Ammon's horn (tissue), 1 donor: ENCODE measurements around the gene FRRS1L.
A peak's percentile ranks its signal among the peaks of the same experiment; 100 is the strongest.
"Not testable (repeated sequence)": the region's sequence is repeated elsewhere in the genome, so short reads cannot be mapped to it uniquely, and the experiment has no call there.

Experiments
- DNase-seq: peaks from one replicate; pipeline ENCODE4 v3.0.0-alpha.2; 2016; ENCODE audit warnings: low spot score

The FRRS1L gene

GRCh38 chr9:109132567-109133021, 34.5 kb downstream of the FRRS1L start:
- DNase-seq, result no peak

GRCh38 chr9:109129470-109130197, 37.4 kb downstream of the FRRS1L start:
- DNase-seq, result no peak

DNA sequence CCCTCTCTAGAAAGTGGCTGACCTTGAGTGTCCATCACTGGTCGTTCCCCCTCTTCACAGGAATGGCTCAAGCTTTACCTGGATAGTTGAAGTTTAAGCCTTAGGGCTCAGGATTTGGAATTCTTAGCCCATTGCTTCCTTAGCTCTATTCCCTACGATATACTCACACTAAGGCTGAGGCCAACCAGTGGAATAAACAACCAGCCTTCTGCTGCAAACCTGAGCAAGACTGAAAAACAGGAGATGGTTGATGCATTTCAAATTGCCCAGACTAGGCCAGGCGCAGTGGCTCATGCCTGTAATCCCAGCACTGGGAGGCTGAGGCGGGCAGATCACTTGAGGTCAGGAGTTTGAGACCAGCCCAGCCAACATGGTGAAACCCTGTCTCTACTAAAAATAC, 40.4 kb downstream of the FRRS1L start:
- DNase-seq, result not testable (repeated sequence)

- DNase-seq, result no peak
Measured at GRCh38 chr9:109124121-109124520, 42.9 kb downstream of the FRRS1L start.

DNA sequence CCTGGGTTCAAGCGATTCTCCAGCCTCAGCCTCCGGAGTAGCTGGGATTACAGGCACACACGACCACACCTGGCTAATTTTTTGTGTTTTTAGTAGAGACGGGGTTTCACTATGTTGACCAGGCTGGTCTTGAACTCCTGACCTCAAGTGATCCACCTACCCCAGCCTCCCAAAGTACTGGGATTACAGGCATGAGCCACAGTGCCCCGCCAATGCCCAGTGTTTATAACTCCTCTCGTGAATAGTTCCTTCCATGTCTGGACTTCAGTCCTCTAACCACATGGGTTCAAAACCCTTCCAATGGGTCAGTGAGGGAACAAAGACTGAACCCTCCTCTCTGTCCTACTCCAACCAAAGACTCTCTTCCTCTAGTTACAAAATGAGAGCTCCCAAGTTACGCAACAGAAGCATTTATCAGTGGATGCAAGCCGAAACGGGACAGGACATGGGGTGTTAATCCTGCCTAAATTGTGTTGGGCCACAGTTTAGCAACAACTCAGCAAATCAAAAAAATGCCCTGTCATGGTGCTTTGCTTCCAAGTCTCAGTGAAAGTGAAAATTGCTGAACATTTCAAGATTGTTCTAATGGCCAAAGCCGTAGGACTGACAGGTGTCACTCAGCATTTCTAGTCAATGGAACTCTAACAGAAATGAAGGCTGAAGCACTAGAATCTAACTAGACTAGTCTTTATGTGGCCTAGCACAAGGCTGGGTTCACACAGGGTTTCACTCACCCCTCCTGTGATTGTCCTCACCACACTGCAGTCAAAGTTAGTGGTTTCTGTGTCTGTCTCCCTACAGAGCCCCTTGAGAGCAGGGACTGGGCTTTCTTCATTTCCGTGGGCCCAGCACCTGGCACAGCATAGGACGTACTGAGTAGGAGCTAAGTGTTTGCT, 44.1 kb downstream of the FRRS1L start:
- no peak for DNase-seq

- no peak for DNase-seq
Measured at GRCh38 chr9:109121232-109121796, 45.7 kb downstream of the FRRS1L start.

DNA sequence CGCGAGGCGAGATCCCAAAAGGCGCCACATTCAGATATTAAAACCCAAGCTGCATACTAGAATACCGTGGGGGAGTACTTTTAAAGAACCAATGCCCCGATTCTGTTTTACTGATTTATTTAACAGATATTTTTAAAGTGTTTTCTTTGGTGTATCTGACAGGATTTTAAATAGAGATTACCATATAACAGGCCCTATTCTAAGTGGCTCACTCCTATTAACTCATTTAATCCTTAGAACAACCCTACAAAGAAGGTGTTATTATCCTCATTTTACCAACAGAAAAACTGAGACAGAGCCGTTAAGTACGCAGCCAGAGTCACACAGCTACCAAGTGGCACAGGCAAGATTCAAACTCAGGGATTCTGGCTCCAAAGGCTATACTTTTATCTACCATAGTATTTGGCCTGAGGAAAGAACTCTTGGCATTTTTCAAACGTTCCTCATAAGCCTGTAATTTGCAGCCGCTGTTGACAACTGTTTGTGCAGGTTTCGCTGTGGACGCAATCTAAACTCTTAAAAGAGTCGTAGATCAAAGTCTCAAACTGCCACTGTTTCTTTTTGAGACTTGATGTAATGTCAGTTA, 46.8 kb downstream of the FRRS1L start:
- DNase-seq, result no peak

GRCh38 chr9:109119439-109120203, 47.4 kb downstream of the FRRS1L start, which contains the start of gene TMEM245:
TSS of gene TMEM245 (minus strand) at chr9:109119947. CDS start at chr9:109119913, 34 bp downstream.
- peak; percentile 99 for DNase-seq

GRCh38 chr9:109118808-109119438, 48.1 kb downstream of the FRRS1L start:
- DNase-seq, result no peak

DNA sequence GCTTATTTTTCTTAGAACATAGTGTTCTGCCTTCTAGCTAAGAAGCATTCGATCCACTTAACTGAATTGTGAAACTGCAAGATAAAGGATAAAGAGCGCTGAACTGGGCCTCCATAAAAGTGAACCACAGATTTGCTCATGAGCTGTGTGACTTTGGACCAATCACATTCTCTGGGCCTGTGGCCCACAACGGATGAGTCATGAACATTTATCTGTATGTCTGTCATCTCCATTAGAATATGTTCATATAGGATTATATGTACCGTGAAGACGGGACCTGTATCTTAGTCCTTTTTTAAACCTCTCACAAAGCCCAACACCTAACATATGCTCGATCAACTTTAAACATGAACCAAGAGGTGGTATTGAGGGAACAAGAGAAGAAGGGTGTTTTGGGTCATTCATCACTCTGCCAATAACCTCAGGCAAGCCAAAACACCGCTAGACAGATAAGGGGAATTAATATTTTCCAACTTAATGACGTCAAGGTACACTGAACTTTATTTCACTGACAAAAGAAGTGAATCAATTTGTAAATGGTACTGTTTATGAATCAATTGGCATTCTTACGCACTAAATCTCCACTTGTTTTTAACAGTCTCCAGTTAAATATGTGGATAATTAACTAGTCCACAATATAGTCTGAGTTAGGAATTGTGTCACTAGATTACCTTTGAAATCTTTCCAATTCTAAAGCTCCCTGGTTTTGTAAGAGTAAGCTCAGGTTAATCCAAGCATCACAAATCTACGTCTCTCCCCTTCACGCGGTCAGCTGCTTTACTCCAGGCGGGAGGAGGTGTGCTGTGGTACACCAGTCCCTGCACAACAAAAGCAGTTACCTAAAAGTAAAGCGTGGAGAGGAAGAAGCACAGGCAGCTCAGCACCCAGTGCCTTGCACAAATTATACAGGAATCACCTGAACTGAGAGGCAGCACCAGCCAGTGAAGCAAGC, 48.9 kb downstream of the FRRS1L start:
- DNase-seq, result no peak

GRCh38 chr9:109115931-109116526, 51.0 kb downstream of the FRRS1L start:
- DNase-seq, result peak; percentile 27

GRCh38 chr9:109114670-109115069, 52.4 kb downstream of the FRRS1L start:
- no peak for DNase-seq

DNA sequence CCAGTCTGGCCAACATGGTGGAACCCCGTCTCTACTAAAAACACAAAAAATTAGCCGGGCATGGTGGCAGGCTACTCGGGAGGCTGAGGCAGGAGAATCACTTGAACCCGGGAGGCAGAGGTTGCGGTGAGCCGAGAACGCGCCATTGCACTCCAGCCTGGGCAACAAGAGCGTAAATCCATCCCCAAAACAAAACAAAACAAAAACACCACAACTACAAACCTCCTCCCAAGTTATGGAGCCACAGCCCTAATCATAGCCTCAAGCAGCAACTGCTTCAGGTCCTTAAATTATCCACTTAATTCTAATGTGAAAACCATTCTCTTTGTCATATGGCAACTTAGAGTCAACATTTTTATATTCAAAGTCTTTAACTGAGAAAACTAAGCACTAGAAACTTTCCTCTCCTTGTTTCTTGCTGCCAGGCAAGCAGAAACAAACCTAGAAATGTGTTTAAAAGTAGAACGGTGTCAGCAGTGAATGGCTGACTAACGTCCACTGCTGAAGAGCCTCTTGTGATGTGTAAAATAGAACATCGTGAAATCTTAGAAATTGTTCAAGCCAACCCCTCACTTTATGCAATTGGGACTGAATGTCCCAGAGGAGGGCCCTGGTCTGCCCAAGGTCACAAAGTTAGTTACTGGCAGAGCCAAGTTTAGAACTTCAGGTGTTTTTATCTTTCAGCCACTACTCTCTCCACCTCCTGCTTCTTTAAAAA, 53.0 kb downstream of the FRRS1L start:
- no peak for DNase-seq

- DNase-seq, result no peak
Measured at GRCh38 chr9:109113254-109113653, 53.8 kb downstream of the FRRS1L start.

- DNase-seq, result no peak
Measured at GRCh38 chr9:109110329-109111021, 56.6 kb downstream of the FRRS1L start.

DNA sequence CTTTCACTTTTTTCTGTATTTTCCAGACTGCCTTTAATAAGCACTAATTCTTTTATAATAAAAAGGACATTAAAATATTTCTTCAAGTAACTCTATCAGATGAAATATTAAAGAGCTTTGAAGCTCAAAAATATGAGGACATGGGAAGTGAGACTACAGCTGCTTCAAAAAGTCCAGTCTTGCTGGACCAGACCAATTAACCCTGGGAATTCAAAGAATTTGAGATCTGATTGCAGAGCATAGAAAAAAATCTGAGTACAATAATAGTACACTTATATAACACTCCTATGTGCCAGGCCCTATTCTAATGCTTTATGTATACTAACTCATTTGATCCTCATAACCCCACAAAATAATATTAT, 57.1 kb downstream of the FRRS1L start:
- no peak for DNase-seq

- DNase-seq, result no peak
Measured at GRCh38 chr9:109108318-109108717, 58.7 kb downstream of the FRRS1L start.
